SK-N-SH treated with all-trans-retinoic acid at 6 μM for 48 hours (cell line): Measurements from ENCODE around the gene TUBB1.

Experiments
- ATAC-seq: fragments of 200-7000 bp; cut with Tn5 transposase; 3 replicates; pipeline ENCODE4 v1.9.1; 2020; ENCODE audit warnings: mild to moderate bottlenecking, moderate library complexity
- ARNTL ChIP-seq: fragments of 450-650 bp; formaldehyde crosslinking; IDR thresholded peaks from 2 replicates; pipeline ENCODE4 v1.5.0; 2020; ENCODE audit warnings: low read depth, mild to moderate bottlenecking, moderate library complexity, borderline replicate concordance
- BACH2 ChIP-seq: fragments of 250-450 bp; sonication (Bioruptor Pico); IDR thresholded peaks from 2 replicates; pipeline ENCODE4 v1.9.0; 2021; ENCODE audit warnings: mild to moderate bottlenecking, borderline replicate concordance
- CSDC2 ChIP-seq: fragments of 250-450 bp; sonication (Bioruptor Pico); IDR thresholded peaks from 2 replicates; pipeline ENCODE4 v1.5.0; 2020; ENCODE audit warnings: mild to moderate bottlenecking, moderate library complexity
- ESRRG ChIP-seq: fragments of 250-450 bp; sonication (Bioruptor Pico); IDR thresholded peaks from 2 replicates; pipeline ENCODE4 v1.6.1; 2021; ENCODE audit warnings: mild to moderate bottlenecking
- GLIS3 ChIP-seq: fragments of 250-450 bp; sonication (Bioruptor Pico); IDR thresholded peaks from 2 replicates; pipeline ENCODE4 v1.5.0; 2020; ENCODE audit warnings: mild to moderate bottlenecking, moderate library complexity
- ISL1 ChIP-seq: fragments of 250-450 bp; sonication (Bioruptor Pico); IDR thresholded peaks from 2 replicates; pipeline ENCODE4 v2.1.2; 2022; ENCODE audit warnings: mild to moderate bottlenecking, moderate library complexity
- RARB ChIP-seq: fragments of 250-450 bp; sonication (Bioruptor Pico); IDR thresholded peaks from 2 replicates; pipeline ENCODE4 v1.8.0; 2021; ENCODE audit warnings: mild to moderate bottlenecking, moderate library complexity
- SNAI2 ChIP-seq: fragments of 250-450 bp; sonication (Bioruptor Pico); IDR thresholded peaks from 2 replicates; pipeline ENCODE4 v1.5.0; 2020; ENCODE audit warnings: mild to moderate bottlenecking, moderate library complexity
- TCF4 ChIP-seq: fragments of 250-450 bp; sonication (Bioruptor Pico); IDR thresholded peaks from 2 replicates; pipeline ENCODE4 v1.8.0; 2021; ENCODE audit warnings: mild to moderate bottlenecking, moderate library complexity, borderline replicate concordance
- TOX ChIP-seq: fragments of 250-450 bp; sonication (Bioruptor Pico); IDR thresholded peaks from 2 replicates; pipeline ENCODE4 v1.8.0; 2021; ENCODE audit warnings: mild to moderate bottlenecking, moderate library complexity, borderline replicate concordance
- ZC3H10 ChIP-seq: fragments of 250-450 bp; sonication (Bioruptor Pico); IDR thresholded peaks from 2 replicates; pipeline ENCODE4 v1.5.1; 2021; ENCODE audit warnings: mild to moderate bottlenecking, moderate library complexity
- ZFP3 ChIP-seq: fragments of 250-450 bp; sonication (Bioruptor Pico); IDR thresholded peaks from 2 replicates; pipeline ENCODE4 v1.5.0; 2020; ENCODE audit warnings: mild to moderate bottlenecking, moderate library complexity
- ZNF565 ChIP-seq: fragments of 450-650 bp; formaldehyde crosslinking; conservative IDR thresholded peaks from 2 replicates; pipeline ENCODE4 v1.5.0; 2020; ENCODE audit warnings: low read depth, mild to moderate bottlenecking, moderate library complexity
- ZNF70 ChIP-seq: fragments of 450-650 bp; formaldehyde crosslinking; IDR thresholded peaks from 2 replicates; pipeline ENCODE4 v1.5.0; 2020; ENCODE audit warnings: mild to moderate bottlenecking, moderate library complexity
- ZNF8 ChIP-seq: fragments of 450-650 bp; formaldehyde crosslinking; IDR thresholded peaks from 2 replicates; pipeline ENCODE4 v1.5.0; 2020; ENCODE audit warnings: mild to moderate bottlenecking, moderate library complexity
- TF ChIP-seq, protein P1 (sequence below): fragments of 250-450 bp; sonication (Bioruptor Pico); IDR thresholded peaks from 2 replicates; pipeline ENCODE4 v1.8.0; 2020; ENCODE audit warnings: mild to moderate bottlenecking, moderate library complexity, borderline replicate concordance
- TF ChIP-seq, protein P2 (sequence below): fragments of 250-450 bp; sonication (Bioruptor Pico); IDR thresholded peaks from 2 replicates; pipeline ENCODE4 v1.5.0; 2020; ENCODE audit warnings: mild to moderate bottlenecking, moderate library complexity
- TF ChIP-seq, protein P3 (sequence below): fragments of 250-450 bp; sonication (Bioruptor Pico); IDR thresholded peaks from 2 replicates; pipeline ENCODE4 v1.5.1; 2020; ENCODE audit warnings: low read depth, mild to moderate bottlenecking, moderate library complexity
- TF ChIP-seq, protein P4 (sequence below): fragments of 250-450 bp; sonication (Bioruptor Pico); IDR thresholded peaks from 2 replicates; pipeline ENCODE4 v1.8.0; 2021; ENCODE audit warnings: low read depth, mild to moderate bottlenecking, moderate library complexity, borderline replicate concordance
- TF ChIP-seq, protein P5 (sequence below): fragments of 250-450 bp; sonication (Bioruptor Pico); IDR thresholded peaks from 2 replicates; pipeline ENCODE4 v1.5.1; 2021; ENCODE audit warnings: mild to moderate bottlenecking, moderate library complexity

TUBB1 gene

DNA sequence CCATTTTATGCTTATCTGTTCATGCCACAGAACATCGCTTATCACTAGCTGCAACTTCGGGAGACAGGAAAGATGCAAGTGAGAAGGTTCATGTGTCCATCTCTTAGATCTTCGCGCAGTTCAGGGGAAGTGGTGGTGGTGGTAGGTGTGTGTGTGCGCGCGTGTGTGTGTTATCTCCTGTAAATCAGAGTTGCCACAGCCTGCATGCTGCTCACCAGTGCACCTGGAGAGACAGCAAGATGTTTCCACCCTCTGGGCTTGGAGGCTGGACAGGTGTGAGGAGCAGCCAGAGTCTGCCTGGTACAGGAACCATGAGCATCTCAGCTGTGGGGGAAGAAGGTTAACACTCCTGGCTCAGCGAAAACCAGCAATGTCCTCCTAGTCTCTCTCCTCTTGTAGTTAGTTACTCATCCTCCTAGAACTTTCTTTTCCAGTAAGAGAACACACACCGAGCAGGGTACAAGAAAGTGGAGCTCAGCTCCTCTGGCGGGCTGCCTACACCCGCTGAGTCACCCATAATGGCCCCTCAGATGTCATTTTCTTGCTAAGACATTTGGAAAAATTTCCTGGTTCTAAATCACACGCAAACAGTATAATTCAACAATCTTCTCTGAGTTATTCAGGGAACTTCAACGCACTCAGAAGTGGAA is 5.1 kb upstream of the TUBB1 start:
- peak; percentile 64 for ATAC-seq
- no peak for TF ChIP-seq SNAI2 (CRISPR knock-in tag)
- TF ChIP-seq TOX (CRISPR knock-in tag) = no peak
- TF ChIP-seq GLIS3 (CRISPR knock-in tag) = no peak
- TF ChIP-seq TCF4 (CRISPR knock-in tag) = no peak
- no peak for TF ChIP-seq RARB (CRISPR knock-in tag)
- TF ChIP-seq, protein P1, sequence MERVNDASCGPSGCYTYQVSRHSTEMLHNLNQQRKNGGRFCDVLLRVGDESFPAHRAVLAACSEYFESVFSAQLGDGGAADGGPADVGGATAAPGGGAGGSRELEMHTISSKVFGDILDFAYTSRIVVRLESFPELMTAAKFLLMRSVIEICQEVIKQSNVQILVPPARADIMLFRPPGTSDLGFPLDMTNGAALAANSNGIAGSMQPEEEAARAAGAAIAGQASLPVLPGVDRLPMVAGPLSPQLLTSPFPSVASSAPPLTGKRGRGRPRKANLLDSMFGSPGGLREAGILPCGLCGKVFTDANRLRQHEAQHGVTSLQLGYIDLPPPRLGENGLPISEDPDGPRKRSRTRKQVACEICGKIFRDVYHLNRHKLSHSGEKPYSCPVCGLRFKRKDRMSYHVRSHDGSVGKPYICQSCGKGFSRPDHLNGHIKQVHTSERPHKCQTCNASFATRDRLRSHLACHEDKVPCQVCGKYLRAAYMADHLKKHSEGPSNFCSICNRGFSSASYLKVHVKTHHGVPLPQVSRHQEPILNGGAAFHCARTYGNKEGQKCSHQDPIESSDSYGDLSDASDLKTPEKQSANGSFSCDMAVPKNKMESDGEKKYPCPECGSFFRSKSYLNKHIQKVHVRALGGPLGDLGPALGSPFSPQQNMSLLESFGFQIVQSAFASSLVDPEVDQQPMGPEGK (CRISPR knock-in tag) = no peak
- TF ChIP-seq ZC3H10 (CRISPR knock-in tag) = no peak
- TF ChIP-seq, protein P2, sequence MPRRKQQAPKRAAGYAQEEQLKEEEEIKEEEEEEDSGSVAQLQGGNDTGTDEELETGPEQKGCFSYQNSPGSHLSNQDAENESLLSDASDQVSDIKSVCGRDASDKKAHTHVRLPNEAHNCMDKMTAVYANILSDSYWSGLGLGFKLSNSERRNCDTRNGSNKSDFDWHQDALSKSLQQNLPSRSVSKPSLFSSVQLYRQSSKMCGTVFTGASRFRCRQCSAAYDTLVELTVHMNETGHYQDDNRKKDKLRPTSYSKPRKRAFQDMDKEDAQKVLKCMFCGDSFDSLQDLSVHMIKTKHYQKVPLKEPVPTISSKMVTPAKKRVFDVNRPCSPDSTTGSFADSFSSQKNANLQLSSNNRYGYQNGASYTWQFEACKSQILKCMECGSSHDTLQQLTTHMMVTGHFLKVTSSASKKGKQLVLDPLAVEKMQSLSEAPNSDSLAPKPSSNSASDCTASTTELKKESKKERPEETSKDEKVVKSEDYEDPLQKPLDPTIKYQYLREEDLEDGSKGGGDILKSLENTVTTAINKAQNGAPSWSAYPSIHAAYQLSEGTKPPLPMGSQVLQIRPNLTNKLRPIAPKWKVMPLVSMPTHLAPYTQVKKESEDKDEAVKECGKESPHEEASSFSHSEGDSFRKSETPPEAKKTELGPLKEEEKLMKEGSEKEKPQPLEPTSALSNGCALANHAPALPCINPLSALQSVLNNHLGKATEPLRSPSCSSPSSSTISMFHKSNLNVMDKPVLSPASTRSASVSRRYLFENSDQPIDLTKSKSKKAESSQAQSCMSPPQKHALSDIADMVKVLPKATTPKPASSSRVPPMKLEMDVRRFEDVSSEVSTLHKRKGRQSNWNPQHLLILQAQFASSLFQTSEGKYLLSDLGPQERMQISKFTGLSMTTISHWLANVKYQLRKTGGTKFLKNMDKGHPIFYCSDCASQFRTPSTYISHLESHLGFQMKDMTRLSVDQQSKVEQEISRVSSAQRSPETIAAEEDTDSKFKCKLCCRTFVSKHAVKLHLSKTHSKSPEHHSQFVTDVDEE (CRISPR knock-in tag) = no peak
- TF ChIP-seq ESRRG (CRISPR knock-in tag) = no peak
- no peak for TF ChIP-seq ZNF8 (CRISPR knock-in tag)

DNA sequence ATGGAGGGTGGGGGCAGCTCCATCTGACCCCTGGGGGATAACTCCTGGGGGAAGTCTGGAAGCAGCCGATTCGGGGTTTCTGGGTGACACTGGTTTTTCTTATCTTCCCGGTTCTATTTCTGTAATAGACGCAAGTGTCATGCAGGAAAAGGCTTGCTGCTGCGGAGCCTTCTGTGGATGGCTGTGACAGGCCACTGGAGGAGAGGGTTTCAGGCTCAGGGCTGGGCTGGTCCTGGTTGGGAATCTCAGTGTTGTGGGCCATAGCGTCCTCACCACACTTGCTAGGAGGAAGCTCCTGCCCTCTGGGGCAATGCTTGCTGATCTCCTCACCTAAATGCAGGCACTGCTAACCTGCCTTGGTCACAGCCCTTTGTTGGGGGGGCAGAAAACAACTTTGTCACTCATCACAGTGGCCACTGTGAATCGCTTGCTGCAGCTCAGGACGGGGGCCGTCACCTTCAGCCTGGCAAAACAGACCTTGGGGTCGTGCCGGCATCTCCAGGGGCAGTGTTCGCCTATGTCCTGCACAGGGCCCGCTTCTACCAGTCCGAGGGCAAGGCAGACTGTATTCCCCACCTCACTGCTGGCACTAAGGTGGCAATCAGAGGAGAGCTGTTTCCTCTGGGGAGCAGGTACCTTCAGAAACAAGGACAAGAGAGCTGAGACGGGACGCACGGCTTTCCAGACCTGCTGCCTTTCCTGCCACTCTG is 4.4 kb upstream of the TUBB1 start:
- TF ChIP-seq CSDC2 (CRISPR knock-in tag) = no peak
- TF ChIP-seq, protein P3, sequence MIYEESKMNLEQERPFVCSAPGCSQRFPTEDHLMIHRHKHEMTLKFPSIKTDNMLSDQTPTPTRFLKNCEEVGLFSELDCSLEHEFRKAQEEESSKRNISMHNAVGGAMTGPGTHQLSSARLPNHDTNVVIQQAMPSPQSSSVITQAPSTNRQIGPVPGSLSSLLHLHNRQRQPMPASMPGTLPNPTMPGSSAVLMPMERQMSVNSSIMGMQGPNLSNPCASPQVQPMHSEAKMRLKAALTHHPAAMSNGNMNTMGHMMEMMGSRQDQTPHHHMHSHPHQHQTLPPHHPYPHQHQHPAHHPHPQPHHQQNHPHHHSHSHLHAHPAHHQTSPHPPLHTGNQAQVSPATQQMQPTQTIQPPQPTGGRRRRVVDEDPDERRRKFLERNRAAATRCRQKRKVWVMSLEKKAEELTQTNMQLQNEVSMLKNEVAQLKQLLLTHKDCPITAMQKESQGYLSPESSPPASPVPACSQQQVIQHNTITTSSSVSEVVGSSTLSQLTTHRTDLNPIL = no peak
- TF ChIP-seq SNAI2 (CRISPR knock-in tag) = no peak
- no peak for TF ChIP-seq ISL1 (CRISPR knock-in tag)

DNA sequence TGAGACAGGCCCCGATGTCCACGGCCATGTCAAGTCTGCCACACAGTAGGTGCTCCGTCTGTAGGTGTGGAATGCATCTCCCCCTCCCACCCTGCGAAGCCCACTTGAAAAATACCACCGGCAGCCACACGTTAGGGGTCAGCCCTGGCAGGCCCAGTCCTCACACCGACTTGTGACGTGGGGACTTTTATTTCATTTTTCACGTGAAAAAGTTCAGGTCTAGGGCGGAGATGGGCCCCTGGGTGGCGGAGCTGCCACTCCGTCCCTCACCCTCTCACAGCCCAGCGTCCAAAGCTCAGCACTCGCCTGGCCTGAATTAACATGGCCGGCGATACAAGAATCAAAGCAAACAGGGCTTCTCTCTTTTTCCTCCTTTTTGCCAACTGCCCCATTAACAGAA is 3.8 kb upstream of the TUBB1 start:
- no peak for ATAC-seq
- no peak for TF ChIP-seq BACH2 (CRISPR knock-in tag)
- no peak for TF ChIP-seq CSDC2 (CRISPR knock-in tag)
- TF ChIP-seq, protein P1 (CRISPR knock-in tag) = no peak
- no peak for TF ChIP-seq TOX (CRISPR knock-in tag)
- no peak for TF ChIP-seq TCF4 (CRISPR knock-in tag)
- TF ChIP-seq ARNTL (CRISPR knock-in tag) = no peak
- TF ChIP-seq, protein P4, sequence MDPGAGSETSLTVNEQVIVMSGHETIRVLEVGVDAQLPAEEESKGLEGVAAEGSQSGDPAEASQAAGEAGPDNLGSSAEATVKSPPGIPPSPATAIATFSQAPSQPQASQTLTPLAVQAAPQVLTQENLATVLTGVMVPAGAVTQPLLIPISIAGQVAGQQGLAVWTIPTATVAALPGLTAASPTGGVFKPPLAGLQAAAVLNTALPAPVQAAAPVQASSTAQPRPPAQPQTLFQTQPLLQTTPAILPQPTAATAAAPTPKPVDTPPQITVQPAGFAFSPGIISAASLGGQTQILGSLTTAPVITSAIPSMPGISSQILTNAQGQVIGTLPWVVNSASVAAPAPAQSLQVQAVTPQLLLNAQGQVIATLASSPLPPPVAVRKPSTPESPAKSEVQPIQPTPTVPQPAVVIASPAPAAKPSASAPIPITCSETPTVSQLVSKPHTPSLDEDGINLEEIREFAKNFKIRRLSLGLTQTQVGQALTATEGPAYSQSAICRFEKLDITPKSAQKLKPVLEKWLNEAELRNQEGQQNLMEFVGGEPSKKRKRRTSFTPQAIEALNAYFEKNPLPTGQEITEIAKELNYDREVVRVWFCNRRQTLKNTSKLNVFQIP = no peak
- TF ChIP-seq GLIS3 (CRISPR knock-in tag) = no peak
- TF ChIP-seq ZNF70 (CRISPR knock-in tag) = no peak
- no peak for TF ChIP-seq ZC3H10 (CRISPR knock-in tag)
- TF ChIP-seq, protein P2 (CRISPR knock-in tag) = no peak
- TF ChIP-seq ZNF565 (CRISPR knock-in tag) = no peak
- no peak for TF ChIP-seq SNAI2 (CRISPR knock-in tag)
- TF ChIP-seq, protein P5, sequence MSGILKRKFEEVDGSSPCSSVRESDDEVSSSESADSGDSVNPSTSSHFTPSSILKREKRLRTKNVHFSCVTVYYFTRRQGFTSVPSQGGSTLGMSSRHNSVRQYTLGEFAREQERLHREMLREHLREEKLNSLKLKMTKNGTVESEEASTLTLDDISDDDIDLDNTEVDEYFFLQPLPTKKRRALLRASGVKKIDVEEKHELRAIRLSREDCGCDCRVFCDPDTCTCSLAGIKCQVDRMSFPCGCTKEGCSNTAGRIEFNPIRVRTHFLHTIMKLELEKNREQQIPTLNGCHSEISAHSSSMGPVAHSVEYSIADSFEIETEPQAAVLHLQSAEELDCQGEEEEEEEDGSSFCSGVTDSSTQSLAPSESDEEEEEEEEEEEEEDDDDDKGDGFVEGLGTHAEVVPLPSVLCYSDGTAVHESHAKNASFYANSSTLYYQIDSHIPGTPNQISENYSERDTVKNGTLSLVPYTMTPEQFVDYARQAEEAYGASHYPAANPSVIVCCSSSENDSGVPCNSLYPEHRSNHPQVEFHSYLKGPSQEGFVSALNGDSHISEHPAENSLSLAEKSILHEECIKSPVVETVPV (CRISPR knock-in tag) = no peak
- TF ChIP-seq, protein P3 = no peak
- no peak for TF ChIP-seq ZFP3 (CRISPR knock-in tag)

More for the DNA sequence above, 4.4 kb upstream of the TUBB1 start:
- no peak; the same call in 2 of the 3 replicates for ATAC-seq
